GM19455 (cell line): ENCODE measurements around the gene EPB41L3.
"Not testable (repeated sequence)": the region's sequence is repeated elsewhere in the genome, so short reads cannot be mapped to it uniquely, and the experiment has no call there.

ENCODE experiments used
- ATAC-seq: cut with Tn5 transposase; IDR thresholded peaks from one replicate; pipeline ENCODE4 v1.9.1; 2021; ENCODE audit not compliant: unreplicated experiment

EPB41L3 gene

DNA sequence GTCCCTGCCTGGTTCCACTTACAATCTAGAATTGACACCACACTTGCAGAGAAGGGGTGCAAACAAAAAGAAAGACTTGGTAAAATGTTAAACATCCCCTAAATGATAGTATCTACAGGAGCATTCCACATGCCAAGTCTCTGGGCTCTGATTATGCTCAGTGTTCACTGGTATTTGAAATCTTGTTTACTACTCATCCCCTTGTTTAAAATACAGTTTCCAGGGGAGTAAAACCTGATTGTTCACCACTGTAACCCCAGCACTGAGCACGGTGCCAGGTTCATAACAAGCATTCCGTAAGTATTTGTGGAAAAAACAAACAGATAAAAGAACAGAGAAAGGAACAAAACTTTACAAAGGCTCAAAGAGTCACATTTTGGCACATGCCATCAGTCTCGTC is 11.7 kb downstream of the EPB41L3 start:
- no peak for ATAC-seq

DNA sequence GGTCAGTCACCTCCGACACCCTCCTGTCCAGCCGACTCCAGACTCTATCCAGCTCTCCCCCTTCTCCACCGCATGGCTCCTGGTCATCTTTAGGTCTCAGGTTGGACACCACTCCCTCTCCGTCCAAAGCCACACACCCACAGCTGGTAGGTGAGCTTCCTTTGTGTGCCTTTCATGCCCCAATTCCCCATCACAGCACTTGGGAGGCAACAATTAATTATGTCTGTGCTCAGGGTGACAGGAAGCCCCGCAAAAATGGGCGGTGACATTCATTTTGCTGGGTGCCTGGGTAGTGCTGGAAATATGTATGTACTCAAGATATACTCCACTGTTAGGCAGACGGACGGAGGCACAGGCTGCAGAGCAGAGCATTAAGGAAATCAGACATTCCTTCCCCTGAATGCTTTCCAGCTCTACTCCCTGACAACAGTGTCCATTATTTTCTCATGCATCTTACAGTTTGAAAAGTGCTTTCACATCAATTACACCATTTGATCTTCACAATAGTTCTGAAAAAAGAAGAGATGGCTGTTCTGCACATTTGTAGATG is 13.1 kb downstream of the EPB41L3 start:
- no peak for ATAC-seq

DNA sequence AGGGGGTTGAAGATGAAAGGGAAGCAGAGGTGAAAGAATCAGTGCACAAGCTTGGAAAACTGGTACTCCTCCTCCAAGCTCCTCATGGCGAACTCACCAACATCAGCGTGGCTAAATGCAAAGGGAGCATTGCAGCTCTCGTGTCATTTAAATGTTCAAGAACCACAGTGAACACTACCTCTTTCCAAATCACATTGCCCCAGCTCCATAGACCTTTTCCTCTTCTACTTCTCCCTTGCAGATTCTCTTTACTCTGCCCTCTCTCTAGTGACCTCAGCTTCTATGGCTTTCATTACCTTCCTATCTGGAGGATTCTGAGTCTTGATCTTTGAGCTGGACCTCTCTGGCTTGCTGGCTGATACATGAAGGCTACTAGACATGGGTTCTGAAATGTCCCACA is 14.3 kb downstream of the EPB41L3 start:
- no peak for ATAC-seq

DNA sequence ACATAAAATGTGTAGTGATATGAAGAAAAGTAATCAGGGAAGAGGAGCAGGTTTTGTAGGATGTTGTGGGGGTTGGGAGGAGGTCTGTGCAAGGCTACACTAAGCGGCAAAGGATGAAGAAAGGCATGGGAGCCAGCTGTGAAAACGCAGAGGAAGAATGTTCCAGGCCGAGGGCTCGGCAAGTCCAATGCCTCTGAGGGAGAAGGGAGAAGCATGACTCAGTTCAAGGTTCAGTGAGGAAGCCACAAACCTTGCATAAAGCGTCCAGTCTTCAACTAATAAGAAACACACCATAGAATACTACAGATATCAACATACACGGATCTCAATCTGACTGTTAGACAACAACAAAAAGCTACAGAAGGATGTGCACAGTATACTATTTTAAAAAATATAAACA is 16.2 kb downstream of the EPB41L3 start:
- ATAC-seq = no peak

DNA sequence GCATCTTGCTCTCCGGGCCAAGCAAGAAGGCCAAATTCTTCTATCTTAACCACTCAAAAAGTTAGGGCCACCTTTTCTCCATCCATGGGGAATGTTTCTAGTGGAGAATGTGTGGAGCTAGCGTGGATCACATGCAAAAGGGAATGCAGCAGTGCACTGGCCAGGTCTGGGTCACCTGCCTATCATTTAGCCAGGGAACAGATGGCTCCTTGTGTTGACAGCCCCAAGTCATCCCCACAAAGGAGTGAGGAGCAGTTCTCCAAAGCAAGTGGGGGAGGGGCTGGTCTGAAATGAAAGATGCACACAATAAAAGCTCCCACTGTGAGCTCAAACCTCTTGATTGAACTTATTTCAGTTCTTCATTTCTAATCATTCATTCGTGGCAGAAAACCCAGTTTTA is 19.1 kb downstream of the EPB41L3 start:
- ATAC-seq = no peak

DNA sequence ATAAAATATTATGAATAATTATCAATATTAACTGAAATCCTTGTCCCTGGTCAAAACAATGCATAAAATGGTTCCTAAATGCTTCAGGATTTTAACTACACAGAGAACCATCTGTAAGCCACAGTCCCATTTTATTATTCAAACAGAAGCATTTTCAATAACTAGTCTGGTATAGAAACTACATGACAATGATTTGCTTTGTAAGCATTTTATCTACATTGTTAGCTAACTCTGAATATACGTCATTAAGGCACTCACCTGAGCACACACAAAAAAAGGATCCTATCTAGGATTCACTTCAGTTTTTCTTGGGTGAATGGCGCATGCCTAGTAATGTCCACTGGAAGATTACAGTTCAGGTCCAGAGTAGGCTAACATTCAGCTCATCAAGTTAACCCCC is 22.8 kb downstream of the EPB41L3 start:
- ATAC-seq = no peak

DNA sequence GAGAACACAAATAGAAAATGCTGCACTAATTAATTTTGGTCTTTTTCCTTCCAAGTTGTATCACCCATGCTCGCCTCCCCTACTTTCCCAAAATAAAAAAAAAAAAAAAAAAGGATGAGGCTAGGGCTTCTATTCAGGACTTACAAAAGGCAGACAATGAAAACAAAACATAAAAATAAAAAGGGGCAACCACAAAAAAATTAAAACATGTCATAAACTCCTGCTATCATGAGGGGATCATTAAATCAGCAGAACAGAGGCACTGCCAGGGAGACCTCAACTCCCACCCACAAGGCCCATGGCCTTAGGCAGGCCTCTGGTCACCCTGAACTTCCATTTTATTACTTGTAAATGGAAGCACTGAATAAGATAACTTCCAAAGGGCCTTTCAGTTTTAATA is 23.3 kb downstream of the EPB41L3 start:
- ATAC-seq = no peak

DNA sequence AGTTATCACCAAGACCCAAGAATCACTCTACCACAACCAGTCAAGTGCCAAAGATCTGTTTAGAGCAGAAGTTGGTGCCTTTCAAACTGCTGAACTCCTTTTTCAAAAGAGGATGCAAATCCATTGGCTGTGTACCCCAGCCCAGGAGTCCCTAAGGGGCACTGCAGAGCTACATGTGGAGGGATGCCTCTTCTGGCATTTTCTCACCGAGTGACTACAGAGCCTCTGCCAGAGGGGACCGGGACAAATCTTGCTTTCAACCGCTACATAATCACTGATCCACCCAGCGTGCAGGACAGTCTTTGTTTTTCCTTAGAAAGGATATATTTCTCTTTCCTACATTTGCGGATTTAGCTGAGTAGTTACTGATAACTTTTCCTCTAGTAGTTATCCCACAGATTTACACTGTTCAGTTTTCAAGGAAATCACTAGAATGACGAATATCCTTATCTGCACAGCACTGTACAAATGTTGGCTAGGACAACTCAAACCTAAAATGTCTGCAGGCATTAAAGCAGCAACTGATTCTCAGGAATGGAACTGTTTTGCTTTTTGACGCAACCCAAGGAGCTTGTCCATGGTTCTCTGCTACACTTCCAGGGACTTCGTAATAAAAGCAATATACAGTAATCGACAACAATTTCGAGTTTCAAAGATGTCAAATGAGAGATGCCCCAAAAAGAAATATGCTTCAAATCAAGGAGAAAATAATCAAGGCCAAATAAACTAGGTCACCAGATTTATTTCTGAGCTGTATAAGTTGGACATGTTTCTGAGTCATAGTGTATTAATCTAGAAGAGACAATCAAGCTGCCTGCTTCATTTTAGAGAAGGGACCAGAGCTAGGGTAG is 24.1 kb downstream of the EPB41L3 start:
- ATAC-seq = no peak

DNA sequence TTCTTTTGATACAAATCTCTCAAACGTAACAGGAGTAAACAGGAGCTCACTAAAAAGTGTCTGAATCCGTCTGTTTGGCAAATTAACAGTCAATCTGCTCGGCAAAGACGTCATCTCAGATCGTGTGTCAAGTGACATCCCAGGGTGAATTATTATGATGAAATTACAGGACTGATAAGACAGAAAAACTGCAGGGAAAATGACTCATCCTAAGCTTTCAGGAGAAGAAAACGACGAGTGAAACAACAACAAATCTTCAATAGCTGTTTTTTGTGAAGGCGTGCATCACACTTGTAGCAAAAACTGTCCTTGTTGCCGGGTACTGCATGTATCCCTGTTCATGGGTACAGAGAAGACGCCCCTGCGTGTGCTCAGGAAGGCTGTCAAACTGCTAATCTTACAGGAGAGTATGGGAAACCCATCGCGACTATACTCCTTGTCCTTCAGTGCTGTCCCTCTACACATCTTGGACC is 24.9 kb downstream of the EPB41L3 start:
- no peak for ATAC-seq

DNA sequence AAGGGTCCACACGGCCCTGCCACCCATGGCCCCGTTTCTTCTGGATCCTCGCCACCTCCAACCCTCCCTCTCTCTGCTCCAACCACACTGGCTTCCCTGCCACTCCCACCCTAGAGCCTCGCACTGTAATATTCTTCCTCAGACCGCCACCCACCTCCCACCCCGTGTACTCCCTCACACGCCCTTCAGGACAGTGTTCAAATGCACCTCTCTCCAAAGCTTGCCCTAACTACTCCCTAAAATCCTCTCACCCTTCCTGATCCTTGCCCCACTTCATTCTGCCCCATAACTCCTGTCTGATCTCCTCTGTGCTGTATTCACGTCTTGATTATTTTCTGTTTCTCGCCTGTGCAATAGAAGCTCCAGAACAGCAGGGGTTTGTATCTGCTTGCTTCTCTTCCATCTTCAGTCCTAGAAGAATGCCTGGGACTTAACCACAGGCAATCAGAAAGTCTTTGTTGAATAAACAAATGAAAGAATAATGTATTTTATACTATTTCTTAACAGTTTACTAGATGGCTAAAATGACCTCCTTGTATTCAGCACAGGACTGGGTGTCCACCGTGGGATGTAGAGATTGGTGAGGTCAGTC is 25.5 kb downstream of the EPB41L3 start:
- ATAC-seq = no peak

DNA sequence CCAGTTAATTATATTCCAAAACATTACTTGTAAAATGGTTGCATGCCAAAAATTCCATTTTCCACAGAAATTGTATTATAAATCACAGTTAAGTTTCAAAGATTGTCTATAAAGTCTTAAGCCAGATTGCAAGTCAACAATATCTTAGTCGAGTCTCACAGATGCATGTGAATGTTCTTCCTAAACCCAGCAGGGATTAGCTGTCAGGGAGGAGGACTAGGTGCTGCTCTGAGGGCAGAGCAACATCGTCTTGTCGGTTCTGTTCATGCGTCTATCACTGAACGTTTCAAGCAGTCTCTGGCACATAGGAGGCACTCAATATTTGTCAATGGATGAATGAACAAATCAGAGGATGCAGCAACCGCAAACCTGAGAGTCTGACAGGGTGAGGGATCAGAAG is 27.0 kb downstream of the EPB41L3 start:
- no peak for ATAC-seq

DNA sequence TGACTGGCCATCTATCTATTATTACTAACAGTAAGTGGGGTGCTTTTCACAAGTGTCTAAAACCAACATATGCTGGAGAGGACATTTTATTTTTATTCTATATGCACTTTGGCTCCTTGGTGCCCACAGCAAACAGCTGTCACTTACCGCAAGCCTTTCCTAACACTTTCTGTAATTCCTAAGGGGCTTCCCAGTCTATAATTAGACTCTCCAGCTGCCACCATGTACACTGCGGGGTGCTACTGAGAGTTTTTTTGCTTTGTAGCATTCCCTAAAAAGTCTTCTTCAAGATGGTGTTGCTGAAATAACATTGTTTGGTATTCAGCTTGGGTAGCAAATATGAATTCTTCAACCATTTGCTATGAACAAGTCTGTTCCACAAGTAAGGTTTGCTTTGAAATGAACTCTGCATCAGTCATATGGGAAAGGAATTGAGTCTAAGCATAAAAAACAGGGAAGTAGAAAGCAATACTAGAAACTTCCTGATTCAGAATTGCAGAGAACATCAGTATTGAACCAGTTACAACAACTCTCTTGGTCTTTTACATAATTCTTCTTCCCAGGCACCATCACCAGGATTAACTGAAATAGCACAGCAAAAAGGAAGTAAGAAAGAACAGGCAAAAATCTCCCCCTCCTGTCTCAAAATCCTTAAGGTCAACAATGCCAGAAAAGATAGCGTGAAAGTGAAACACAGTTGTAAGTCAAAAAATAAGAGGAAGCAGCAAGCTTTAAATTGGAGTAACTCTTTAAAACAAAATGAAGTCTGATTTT is 28.6 kb downstream of the EPB41L3 start:
- ATAC-seq = no peak

DNA sequence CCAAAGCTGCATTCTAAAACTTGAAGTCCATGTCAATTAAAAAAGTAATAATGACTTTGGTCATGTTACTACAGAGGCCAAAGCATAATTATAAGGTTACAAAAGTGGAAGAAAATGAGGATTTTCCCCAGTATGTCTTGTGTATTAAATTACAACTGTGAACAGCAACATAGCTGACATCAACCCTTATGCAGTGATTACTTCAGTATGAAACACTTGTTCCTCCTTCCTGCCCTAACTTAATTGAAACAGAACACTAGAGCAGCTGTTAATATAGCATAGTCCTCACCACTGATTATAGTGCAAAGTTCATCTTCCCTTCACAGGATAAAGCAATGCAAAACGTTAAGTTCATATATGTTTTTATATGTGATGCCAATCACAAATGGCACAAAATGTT is 29.9 kb downstream of the EPB41L3 start:
- ATAC-seq = no peak

DNA sequence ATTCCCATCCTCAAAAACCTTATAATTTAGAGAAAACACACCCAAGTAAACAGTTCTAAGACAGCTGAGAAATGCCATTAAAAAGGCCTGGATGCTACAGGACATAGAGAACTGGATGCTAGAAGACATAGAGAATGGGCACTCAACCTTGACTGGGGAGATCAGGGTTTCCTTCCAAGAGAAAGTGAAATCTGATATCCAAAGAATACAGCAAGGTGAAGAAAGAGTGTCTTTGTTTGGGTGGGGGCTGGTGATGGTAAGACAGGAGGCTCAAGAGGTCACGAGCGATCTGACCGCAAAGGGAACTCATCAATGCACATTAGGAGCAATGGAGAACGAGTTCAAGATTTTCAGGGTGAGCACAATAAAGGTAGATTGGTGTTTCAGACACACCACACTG is 31.6 kb downstream of the EPB41L3 start:
- ATAC-seq = no peak

DNA sequence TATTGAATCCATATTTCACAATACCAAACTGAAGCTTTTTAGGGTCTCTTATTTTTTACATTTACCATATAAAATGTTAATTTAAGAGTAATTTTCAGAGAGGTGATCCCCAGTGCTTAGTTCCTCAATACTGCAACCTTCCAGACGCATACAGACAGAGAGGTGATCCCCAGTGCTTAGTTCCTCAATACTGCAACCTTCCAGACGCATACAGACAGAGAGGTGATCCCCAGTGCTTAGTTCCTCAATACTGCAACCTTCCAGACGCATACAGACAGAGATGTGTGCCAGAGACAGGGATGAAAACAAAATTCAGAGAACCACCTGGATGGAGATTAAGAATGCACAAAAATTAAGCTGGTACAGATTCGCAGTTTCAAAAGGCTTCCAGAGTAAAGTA is 32.3 kb downstream of the EPB41L3 start:
- not testable (repeated sequence) for ATAC-seq

DNA sequence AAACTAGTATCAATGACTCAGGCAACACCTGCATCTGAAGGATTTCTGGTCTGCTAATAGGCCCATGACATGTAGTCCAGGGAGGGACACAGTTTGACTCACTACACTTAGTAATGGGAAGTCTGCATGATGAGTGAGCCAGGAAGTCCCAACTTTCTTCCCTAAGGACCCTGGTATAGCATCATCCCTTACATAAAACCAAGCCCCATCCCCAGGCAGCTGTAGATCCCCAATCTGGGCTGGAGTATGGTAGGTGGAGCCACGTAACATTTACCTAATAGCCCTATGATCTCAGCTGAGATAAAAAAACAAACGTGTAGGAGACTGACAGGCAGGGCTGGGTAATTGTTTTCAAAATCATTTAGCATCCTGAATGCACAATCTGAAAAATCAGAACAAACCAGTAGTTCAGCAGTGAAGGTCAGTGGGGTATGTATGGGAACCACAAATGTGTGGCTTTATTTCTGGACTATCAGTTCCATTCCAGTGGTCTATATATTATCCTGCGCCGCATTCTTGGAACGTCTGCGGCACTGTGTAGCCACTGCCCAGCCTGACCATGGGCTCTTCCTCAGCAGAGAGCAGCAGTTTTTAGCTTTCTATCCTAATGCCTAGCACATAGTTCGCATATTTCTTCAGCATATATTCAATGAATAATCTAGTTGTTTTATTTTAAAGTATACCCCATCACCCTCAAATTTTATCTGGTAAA is 33.5 kb downstream of the EPB41L3 start:
- no peak for ATAC-seq

DNA sequence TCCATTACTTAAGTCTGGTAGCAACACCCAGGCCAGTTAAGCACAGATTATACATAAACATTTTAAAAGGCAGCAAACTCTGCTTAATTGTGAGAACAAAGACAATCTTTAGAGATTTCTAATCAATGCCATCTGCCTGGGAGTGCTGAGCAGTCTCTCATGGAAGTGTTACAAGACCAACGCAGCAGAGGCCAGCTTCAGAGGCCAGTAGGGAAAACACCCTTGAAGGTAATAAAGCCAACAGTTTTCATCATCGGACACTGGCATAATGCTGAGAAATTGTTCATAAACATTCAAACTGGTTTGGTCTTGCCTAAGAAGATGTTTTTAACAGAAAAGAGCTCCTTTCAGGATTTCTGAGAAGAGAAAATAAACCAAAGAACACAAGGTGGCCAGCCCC is 35.0 kb downstream of the EPB41L3 start:
- no peak for ATAC-seq

DNA sequence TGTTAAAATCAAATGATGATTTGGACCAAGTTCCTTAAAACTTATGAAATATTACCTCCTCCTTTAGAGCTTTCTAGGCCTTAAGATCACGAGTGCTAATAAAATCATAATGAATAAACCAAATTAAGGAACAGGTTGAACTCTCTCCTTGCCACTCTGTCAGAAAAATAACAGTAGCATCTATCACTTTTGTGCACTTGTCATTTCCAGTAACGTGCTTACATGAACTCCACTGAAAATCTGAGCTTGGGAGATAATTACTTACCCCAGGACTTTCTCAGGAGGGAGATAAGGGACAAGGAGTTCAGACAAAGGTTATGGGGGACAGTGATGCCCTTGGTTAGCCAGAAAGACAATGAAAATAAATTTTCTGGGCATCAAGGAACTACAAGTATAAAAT is 36.0 kb downstream of the EPB41L3 start:
- ATAC-seq = no peak

DNA sequence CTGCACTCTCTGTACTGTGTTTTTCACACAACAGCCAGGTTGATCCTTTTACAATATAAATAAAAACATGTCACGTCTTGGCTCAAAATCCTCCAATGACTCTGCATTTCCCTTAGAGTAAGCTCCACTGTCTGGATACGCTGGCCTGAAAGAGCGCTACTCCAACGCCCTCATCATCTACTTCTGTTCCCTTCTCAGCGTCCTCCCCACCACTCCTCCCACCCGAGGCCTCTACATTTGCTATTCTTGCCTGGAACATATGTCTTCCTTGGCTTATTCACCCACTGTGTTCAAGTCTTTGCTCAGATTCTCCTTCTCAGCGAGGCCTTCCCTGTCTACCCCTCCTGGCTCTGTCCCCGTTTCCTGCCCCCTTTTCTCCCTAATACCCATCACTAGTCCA is 37.6 kb downstream of the EPB41L3 start:
- no peak for ATAC-seq

DNA sequence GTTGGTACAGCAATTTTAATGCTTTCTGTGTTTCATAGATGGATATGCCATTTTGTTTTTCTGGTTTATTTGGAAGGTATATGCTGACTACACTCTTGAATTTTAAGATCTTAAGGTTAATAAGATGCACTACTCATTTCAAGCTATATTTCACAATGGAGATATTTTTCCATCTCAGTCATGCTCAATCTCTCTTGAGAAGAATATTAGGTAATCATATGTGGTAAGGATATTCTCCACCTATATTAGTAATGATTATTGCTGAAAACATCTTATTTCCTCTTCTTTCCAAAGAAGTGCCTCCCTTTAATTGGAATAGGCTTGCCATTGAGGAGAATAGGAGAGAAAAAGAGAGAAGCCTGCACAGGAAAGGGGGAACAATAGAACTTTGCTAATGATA is 40.1 kb downstream of the EPB41L3 start:
- ATAC-seq = no peak
